ENCODE measurements around the gene HSPA4L.

HSPA4L gene

GRCh38 chr4:127783955-127784770 is 2.0 kb downstream of the HSPA4L start:
- FAIRE-seq: no peak

GRCh38 chr4:127788517-127788916 is 6.4 kb downstream of the HSPA4L start:
- no peak for FAIRE-seq

- FAIRE-seq: no peak
Measured at GRCh38 chr4:127791391-127791790, 9.3 kb downstream of the HSPA4L start.

DNA sequence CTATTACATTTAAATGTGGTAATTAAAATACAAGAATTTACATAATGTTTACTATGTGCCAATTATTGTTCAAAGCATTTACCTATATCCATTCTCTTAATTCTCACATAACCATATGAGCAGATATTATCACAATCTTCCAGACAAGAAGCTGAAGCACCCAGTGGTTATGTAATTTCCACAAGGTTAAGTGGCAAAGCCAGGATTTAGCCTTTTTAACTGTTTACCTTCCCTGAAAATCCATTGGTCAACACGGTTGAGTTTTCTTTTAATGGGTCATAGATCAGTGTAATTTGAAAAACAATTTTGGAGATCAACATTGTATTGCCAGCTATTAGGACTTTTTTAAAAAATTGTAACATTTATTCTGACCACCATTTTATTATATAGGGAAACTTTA is 11.4 kb downstream of the HSPA4L start:
- FAIRE-seq: no peak

GRCh38 chr4:127799711-127800110 is 17.6 kb downstream of the HSPA4L start:
- FAIRE-seq: no peak

- no peak for FAIRE-seq
Measured at GRCh38 chr4:127809173-127809800, 27.2 kb downstream of the HSPA4L start.

GRCh38 chr4:127810551-127810950 is 28.4 kb downstream of the HSPA4L start:
- FAIRE-seq: no peak

DNA sequence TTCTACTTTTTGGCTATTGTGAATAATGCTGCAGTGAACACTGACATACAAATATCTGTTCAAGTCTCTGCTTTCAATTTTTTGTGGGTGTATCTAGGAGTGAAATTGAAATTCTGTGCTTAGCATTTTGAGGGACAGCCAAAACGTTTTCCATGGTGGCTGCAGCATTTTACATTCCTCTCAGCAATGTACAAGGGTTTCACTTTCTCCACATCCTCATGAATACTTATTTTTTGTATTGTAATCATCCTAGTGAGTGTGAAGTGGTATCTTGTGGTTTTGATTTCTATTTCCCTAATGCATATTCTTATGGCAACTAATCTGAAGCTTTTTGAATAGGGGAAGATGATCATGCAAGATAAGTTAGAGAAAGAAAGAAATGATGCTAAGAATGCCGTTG is 40.3 kb downstream of the HSPA4L start:
- FAIRE-seq: no peak

- no peak for FAIRE-seq
Measured at GRCh38 chr4:127828121-127828520, 46.0 kb downstream of the HSPA4L start.

- FAIRE-seq: no peak
Measured at GRCh38 chr4:127829014-127829413, 46.9 kb downstream of the HSPA4L start.

- FAIRE-seq: no peak
Measured at GRCh38 chr4:127832585-127832984, 50.5 kb downstream of the HSPA4L start.

- no peak for FAIRE-seq
Measured at GRCh38 chr4:127843704-127844600, 61.8 kb downstream of the HSPA4L start.

GRCh38 chr4:127844601-127845116 is 62.5 kb downstream of the HSPA4L start:
- no peak for FAIRE-seq

- no peak for FAIRE-seq
Measured at GRCh38 chr4:127846061-127846460, 63.9 kb downstream of the HSPA4L start.

DNA sequence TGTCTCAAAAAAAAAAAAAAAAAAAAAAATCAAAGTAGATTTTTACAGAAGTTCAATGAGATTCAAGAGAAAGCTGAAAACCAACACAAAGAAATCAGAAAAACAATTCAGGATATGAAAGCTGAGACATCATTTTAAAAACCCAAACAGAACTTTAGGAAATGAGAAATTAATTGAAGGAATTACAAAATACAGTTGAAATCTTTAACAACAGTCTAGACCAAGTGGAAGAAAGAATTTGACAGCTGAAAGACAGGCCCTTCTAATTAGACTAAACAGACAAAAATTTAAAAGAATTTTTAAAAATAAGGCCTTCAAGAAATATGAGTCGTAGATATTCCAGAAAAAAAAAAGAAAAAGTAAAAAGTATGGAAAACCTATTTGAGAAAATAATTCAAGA is 64.6 kb downstream of the HSPA4L start:
- peak; percentile 86 for FAIRE-seq

DNA sequence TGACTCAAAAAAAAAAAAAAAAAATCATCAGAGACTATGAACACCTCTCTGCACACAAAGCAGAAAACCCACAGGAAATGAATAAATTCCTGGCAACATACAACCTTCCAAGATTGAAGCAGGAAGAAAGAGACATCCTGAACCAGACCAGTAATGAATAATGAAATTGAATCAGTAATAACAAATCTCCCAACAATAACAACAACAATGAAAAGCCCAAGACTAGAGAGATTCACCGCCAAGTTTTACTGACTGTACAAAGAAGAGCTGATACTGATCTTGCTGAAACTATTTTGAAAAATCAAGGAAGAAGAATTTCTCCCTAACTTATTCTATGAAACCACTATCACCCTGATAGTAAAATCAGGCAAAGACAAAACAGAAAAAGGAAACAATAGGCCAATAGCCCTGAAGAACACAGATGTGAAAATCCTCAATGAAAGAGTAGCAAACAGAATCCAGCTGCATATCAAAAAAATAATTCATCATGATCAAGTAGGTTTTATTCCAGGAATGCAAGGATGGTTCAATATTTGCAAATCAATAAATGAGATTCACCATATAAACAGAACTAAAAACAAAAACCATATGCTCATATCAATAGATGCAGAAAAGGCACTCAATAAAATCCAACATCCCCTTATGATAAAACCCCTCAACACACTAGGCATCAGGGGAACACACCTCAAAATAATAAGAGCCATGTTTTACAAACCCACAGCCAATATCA is 67.5 kb downstream of the HSPA4L start:
- FAIRE-seq: no peak

DNA sequence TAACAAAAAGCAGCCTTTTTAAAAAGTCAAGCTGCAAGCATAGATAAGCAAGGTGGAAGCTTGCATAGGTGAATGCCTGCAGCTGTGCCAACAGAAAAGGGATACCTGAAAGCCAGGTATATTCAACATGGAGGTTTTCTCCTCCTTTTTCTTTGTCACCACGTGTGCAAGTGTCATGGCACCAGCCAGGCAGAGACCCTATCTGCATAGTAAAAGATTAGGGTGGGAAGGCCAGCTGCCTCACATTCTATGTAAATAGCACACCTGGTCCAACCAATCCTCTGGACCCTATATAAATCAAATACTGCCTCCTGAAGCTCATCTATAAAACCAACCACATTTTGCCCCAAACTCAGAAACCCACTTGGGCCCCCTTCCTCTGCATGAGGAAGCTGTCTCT is 70.5 kb downstream of the HSPA4L start:
- no peak for FAIRE-seq

DNA sequence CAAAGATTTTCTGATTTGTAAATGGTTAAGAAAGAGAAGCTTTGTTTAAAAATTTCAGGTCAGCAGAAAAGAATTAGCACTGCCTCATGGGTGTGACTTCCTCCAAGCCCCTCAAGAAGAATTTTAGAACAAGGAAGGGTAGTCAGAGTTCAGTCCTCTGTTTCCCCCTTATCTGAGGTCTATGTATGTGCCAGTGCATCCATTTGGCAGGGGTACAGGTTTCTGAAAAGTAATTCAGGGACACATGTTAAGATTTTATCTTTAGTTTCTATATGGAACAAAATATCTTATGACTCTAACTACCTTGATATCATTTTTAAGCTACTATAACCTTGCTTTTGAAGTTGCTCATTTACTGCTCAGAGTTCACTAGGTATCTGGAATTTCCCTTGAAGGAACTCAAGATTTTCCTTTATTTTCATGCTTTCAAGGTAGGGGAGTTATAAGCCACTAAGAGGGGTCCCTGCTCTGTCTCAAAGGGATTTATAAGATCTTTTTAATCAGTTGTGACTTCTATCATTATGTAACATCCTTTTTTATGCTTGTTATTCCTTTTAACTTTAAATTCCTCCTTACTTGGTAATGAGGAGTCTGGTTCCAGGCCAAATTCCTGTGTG is 74.2 kb downstream of the HSPA4L start:
- no peak for FAIRE-seq

DNA sequence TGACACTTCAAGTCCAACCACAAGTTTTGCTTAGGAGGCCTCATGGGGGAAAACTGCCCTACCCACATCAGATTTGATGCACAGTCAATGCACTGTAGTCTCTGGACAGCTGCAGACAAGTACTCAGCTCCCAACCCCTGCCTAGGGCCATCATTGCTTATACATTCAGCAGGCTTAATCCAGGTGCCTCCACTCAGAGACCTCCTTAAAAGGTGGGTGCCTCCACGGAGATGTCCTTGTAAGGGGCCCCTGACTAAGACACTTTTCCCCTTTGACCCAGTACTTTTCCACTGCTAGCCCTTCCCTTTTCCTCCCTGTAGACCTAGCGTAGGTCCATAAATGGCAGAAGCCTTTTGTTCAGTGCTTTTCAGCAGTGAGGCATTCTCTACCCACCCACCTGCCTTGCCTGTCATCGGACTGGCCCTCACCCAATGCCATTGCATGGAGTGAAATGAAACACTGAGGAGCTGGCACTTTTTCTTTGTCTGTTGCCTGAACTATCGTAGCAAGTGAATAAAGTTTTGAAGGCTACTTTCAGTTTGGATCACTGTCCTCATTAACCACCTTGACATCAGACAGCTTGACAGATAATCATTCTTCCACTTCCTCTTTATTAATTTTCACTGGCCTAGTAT is 74.8 kb downstream of the HSPA4L start:
- FAIRE-seq: no peak

DNA sequence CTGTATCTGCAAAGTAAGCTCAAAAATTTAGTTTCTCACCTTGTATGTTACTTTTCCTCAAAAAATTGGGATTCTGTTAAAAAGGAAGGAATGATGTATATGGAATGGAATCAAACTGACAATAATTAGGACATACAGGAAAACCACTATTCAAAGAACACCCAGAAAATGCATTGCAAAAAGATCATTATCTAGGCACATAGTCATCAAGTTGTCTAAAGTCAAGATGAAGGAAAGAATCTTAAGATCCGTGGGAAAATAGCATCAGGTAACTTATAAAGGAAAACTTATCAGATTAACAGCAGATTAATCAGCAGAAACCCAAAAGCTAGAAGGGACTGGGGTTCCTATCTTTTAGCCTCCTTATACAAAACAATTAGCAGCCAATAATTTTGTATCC is 75.5 kb downstream of the HSPA4L start:
- FAIRE-seq: no peak

GRCh38 chr4:127868196-127868595 is 86.1 kb downstream of the HSPA4L start:
- no peak for FAIRE-seq

GRCh38 chr4:127870281-127870680 is 88.2 kb downstream of the HSPA4L start:
- no peak for FAIRE-seq
